Ishikawa (cell line): Measurements from ENCODE around the gene TBKBP1.

ENCODE experiments used
- CEBPB ChIP-seq: IDR thresholded peaks from 2 replicates; pipeline ENCODE4 v1.6.1; 2012
- EGR1 ChIP-seq: IDR thresholded peaks from 2 replicates; pipeline ENCODE4 v1.6.1; 2012
- EP300 ChIP-seq: IDR thresholded peaks from 2 replicates; pipeline ENCODE4 v1.6.1; 2012; ENCODE audit warnings: borderline replicate concordance
- FOXM1 ChIP-seq: IDR thresholded peaks from 2 replicates; pipeline ENCODE4 v1.6.1; 2012; ENCODE audit warnings: low read depth, borderline replicate concordance
- MAX ChIP-seq: IDR thresholded peaks from 2 replicates; pipeline ENCODE4 v1.6.1; 2012
- NFIC ChIP-seq: IDR thresholded peaks from 2 replicates; pipeline ENCODE4 v1.6.1; 2012
- RAD21 ChIP-seq: IDR thresholded peaks from 2 replicates; pipeline ENCODE4 v1.6.1; 2012; ENCODE audit warnings: low read depth
- REST ChIP-seq: IDR thresholded peaks from 2 replicates; pipeline ENCODE4 v1.6.1; 2012; ENCODE audit warnings: low read depth, mild to moderate bottlenecking
- TAF1 ChIP-seq: IDR thresholded peaks from 2 replicates; pipeline ENCODE4 v1.6.1; 2012; ENCODE audit warnings: low read depth, mild to moderate bottlenecking
- TCF12 ChIP-seq: IDR thresholded peaks from 2 replicates; pipeline ENCODE4 v1.6.1; 2012; ENCODE audit warnings: low read depth
- TEAD4 ChIP-seq: IDR thresholded peaks from 2 replicates; pipeline ENCODE4 v1.6.1; 2012
- USF1 ChIP-seq: IDR thresholded peaks from 2 replicates; pipeline ENCODE4 v1.6.1; 2012
- YY1 ChIP-seq: IDR thresholded peaks from 2 replicates; pipeline ENCODE4 v1.6.1; 2012; ENCODE audit warnings: low read depth
- ZBTB7A ChIP-seq: IDR thresholded peaks from 2 replicates; pipeline ENCODE4 v1.6.1; 2012; ENCODE audit warnings: low read depth

- TF ChIP-seq TAF1: no peak
- no peak for TF ChIP-seq EP300
- no peak for TF ChIP-seq TEAD4
- no peak for TF ChIP-seq YY1
- no peak for TF ChIP-seq FOXM1
- no peak for TF ChIP-seq ZBTB7A
- TF ChIP-seq REST: no peak
- no peak for TF ChIP-seq EGR1
- TF ChIP-seq NFIC: no peak
- no peak for TF ChIP-seq RAD21
- TF ChIP-seq MAX: no peak
- TF ChIP-seq CEBPB: no peak
- no peak for TF ChIP-seq USF1
- TF ChIP-seq TCF12: no peak
Observed at GRCh38 chr17:47686276-47686635, 7.7 kb upstream of the TBKBP1 start.
